Esophagus muscularis mucosa (tissue), 4 donors: ENCODE data around the gene SMIM30. TPM values are rescaled to one million over a fixed set of nuclear protein-coding genes. Genes with fewer than 3 reads are reported as not detected.
"Not testable (repeated sequence)": the region's sequence is repeated elsewhere in the genome, so short reads cannot be mapped to it uniquely, and the experiment has no call there.

Experiments
- DNase-seq: peaks from one replicate; pipeline ENCODE4 v3.0.0-alpha.2; 2017; ENCODE audit errors: extremely low spot score
- H3K27ac ChIP-seq, 4 donors: fragments of 200-600 bp; sonication (generic); replicated peaks in 1 of 4; 1 replicate in 3 of 4; 2 replicates in 1 of 4; pipeline ENCODE4 v1.5.1; 2016 to 2019; ENCODE audit warnings: mild to moderate bottlenecking in 1 of 4
- H3K27me3 ChIP-seq, 4 donors: fragments of 200-600 bp; sonication (generic); one replicate each; pipeline versions ENCODE4 v1.5.1 to v1.6.0; 2016 to 2019
- H3K36me3 ChIP-seq, 4 donors: fragments of 200-600 bp; sonication (generic); one replicate each; pipeline ENCODE4 v1.5.1; 2016 to 2019
- H3K4me1 ChIP-seq, 4 donors: fragments of 200-600 bp; sonication (generic); one replicate each; pipeline ENCODE4 v1.5.1; 2016 to 2019
- H3K4me3 ChIP-seq, 4 donors: fragments of 200-600 bp; sonication (generic); 1 replicate in 2 of 4; 2 replicates in 2 of 4; pipeline ENCODE4 v1.5.1; 2016 to 2019; ENCODE audit warnings: mild to moderate bottlenecking in 4 of 4, moderate library complexity in 1 of 4
- H3K9me3 ChIP-seq, 4 donors: fragments of 200-600 bp; sonication (generic); 1 replicate in 3 of 4; 2 replicates in 1 of 4; pipeline ENCODE4 v1.5.1; 2016 to 2019
- EP300 ChIP-seq: sonication (generic); formaldehyde crosslinking; IDR thresholded peaks from one replicate; pipeline ENCODE4 v1.6.1; 2017; ENCODE audit warnings: antibody characterized with exemption
- POLR2A ChIP-seq: fragments of 450-650 bp; IDR thresholded peaks from one replicate; pipeline ENCODE4 v1.6.1; 2017; ENCODE audit warnings: antibody characterized with exemption, moderate library complexity, mild to moderate bottlenecking, low read depth
- POLR2AphosphoS5 ChIP-seq, 2 donors: sonication (generic); formaldehyde crosslinking; IDR thresholded peaks; one replicate each; pipeline ENCODE4 v1.6.1; 2017; ENCODE audit warnings: antibody characterized with exemption in 2 of 2
- WGBS: methylation state at CpG from one replicate; pipeline ENCODE4 v1.1.5; 2018; 5-methylcytosine and 5-hydroxymethylcytosine counted together
- intact Hi-C: fragments of 100-400 bp; cut with DNase I; formaldehyde crosslinking; loops from one replicate; pipeline ENCODE4 v1.15.1; 2023
- total RNA-seq, 4 donors: library from RNA; depleted of rRNA; stranded (reverse); fragments of >200 nt; gene quantifications; one replicate each; pipeline versions ENCODE4 v1.1.0 to v1.2.1, GENCODE V29; 2016
- TF ChIP-seq, protein P1 (sequence below), 3 experiments: fragments of 200-600 bp in 2 of 3; fragments of 450-650 bp in 1 of 3; sonication (generic) in 2 of 3; IDR thresholded peaks; one replicate each; pipeline ENCODE4 v1.5.1; 2017 to 2019; ENCODE audit warnings: antibody characterized with exemption in 3 of 3, mild to moderate bottlenecking in 2 of 3, moderate library complexity in 1 of 3

SMIM30 gene
- total RNA-seq, 4 donors from 2014 or later: 25.2 to 37.8 (median 35.2) TPM

DNA sequence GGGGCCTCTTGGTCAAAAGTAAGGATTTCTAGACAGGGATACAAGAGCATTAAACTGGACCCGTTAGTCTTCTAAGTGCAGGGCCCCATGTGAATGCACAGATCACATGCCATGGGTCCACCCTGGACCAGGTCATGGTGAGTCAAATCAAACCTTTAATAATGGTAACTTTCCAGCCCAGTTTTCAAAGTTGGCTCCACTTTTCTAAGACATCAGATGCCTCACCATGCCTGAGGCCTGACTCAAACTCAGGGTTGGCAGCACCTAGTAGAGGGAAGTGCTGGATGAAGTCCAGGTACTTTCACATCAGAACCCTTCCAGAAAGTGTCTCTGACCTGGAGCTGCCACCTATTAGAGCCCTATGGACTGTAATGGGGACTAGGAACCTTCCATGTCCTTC is 9.7 kb upstream of the SMIM30 start:
- H3K36me3 ChIP-seq: no peaks in the 10 kb centered on the region
- H3K4me1 ChIP-seq: no peaks in the 10 kb centered on the region
- no peaks in the 10 kb centered on the region for H3K9me3 ChIP-seq
- intact Hi-C loops: no loop called here
- no peak overlapping the region for H3K4me3 ChIP-seq
- no peaks in the 10 kb centered on the region for H3K27me3 ChIP-seq
- no peak overlapping the region for H3K27ac ChIP-seq
- DNase-seq: no peak
- 91% methylated on average over 1 of the region's 1 CpG for WGBS
- TF ChIP-seq EP300: no peak
- TF ChIP-seq POLR2AphosphoS5 (IDR thresholded peaks at IDR 0.05): no peak
- TF ChIP-seq, protein P1, sequence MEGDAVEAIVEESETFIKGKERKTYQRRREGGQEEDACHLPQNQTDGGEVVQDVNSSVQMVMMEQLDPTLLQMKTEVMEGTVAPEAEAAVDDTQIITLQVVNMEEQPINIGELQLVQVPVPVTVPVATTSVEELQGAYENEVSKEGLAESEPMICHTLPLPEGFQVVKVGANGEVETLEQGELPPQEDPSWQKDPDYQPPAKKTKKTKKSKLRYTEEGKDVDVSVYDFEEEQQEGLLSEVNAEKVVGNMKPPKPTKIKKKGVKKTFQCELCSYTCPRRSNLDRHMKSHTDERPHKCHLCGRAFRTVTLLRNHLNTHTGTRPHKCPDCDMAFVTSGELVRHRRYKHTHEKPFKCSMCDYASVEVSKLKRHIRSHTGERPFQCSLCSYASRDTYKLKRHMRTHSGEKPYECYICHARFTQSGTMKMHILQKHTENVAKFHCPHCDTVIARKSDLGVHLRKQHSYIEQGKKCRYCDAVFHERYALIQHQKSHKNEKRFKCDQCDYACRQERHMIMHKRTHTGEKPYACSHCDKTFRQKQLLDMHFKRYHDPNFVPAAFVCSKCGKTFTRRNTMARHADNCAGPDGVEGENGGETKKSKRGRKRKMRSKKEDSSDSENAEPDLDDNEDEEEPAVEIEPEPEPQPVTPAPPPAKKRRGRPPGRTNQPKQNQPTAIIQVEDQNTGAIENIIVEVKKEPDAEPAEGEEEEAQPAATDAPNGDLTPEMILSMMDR (IDR thresholded peaks at IDR 0.05): no peak
- TF ChIP-seq POLR2A: no peak

GRCh38 chr7:113125728-113126127 is 7.4 kb upstream of the SMIM30 start:
- H3K4me3 ChIP-seq: no peak overlapping the region
- no peak overlapping the region for H3K27ac ChIP-seq
- H3K4me1 ChIP-seq: no peaks in the 10 kb centered on the region
- no peaks in the 10 kb centered on the region for H3K9me3 ChIP-seq
- H3K27me3 ChIP-seq: no peaks in the 10 kb centered on the region
- no peaks in the 10 kb centered on the region for H3K36me3 ChIP-seq
- 93% methylated on average over 2 of the region's 2 CpGs for WGBS
- intact Hi-C loops: no loop called here
- no peak for TF ChIP-seq POLR2A
- DNase-seq: no peak

DNA sequence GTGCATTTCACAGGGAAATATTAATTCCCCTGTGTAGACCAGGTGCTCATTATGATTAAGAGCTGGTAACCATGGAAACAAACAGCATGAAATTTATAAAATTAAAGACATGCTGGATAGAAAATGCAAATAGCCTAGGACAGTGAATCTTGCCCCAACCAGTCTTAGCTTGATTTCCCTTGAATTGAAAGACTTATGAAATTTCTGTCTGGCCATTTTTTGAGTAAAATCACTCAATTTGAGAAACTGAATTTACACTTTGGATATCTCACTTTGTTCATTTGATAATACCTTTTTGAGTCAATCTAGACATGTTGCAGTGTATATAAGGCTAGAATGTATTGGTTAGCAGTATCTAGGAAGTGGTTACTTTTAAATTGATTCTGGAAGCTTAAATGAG is 4.4 kb upstream of the SMIM30 start:
- DNase-seq: no peak
- Histone ChIP-seq H3K4me3 (no peak overlapping the region), H3K27me3 (no peaks in the 10 kb centered on the region), H3K36me3 (no peaks in the 10 kb centered on the region), H3K27ac (no peak overlapping the region), H3K9me3 (no peaks in the 10 kb centered on the region), H3K4me1 (peaks cover 2 to 9% (median 8%) of the 10 kb centered on the region in 4 donors)
- intact Hi-C loops: no loop called here
- TF ChIP-seq, protein P1 (IDR thresholded peaks at IDR 0.05): no peak
- TF ChIP-seq POLR2A (no peak), POLR2AphosphoS5 (IDR thresholded peaks at IDR 0.05) (no peak), EP300 (no peak)

DNA sequence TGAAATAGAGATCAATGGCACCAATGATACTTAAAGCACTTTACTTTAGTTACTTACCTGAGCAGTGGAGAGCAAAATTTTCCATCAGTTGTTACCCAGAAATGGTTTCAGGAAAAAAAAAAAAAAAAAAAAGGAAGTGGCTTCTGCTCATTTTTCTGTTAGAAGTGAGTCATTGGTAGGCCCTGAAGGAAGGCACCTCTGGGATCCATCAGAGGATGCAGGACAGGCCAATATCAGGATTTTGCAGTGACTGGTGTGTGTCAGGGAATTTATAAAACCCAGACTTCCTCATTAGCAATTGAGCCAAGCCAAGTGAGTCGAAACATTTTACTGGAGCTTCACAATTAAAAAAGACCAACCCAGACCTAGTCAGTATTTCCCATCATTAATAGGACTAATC is 2.3 kb upstream of the SMIM30 start:
- Histone ChIP-seq H3K4me3 (no peak overlapping the region), H3K36me3 (peaks cover 0 to 1% (median 0%) of the 10 kb centered on the region in 4 donors), H3K27me3 (no peaks in the 10 kb centered on the region), H3K4me1 (peaks cover 5 to 16% (median 14%) of the 10 kb centered on the region in 4 donors), H3K27ac (no peak overlapping the region), H3K9me3 (no peaks in the 10 kb centered on the region)
- no peak for TF ChIP-seq POLR2A
- intact Hi-C loops: no loop called here
- WGBS: 80% methylated on average over 1 of the region's 1 CpG
- no peak for DNase-seq

- intact Hi-C loops: loop anchor here (5.0 kb wide), 1 partner anchor 177 kb away; no protein-coding TSS in a partner anchor
Measured at GRCh38 chr7:113119429-113119828, 1.1 kb upstream of the SMIM30 start.

DNA sequence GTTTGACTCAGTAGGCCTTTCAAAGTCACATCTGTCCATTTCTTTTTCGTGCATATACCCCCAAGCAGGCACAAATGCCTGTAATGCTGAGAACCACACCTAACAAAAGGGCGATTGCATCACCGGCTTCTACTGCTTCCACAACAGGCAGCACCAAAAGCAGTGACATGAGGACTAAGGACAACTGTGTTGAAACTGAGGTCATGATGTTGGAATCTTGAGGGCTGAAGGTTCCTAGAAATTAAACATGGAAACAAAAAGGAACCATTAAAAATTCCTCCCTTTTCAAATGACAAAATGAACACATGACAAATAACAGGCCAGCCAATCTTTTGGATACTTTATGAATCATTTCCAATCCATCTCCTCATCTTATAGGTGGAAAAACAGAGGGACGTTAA is 980 bp downstream of the SMIM30 start:
- Histone ChIP-seq H3K36me3 (peaks cover 0 to 20% (median 0%) of the 10 kb centered on the region in 4 donors), H3K4me3 (peak overlapping the region in 3 of 4 donors; percentile 63 to 64 (median 63)), H3K27ac (peak overlapping the region in 1 of 4 donors; percentile 73), H3K4me1 (peaks cover 5 to 16% (median 14%) of the 10 kb centered on the region in 4 donors)
- not testable (repeated sequence) for H3K9me3 ChIP-seq, H3K27me3 ChIP-seq, DNase-seq
- intact Hi-C loops: loop anchor here (5.0 kb wide), 1 partner anchor 175 kb away; no protein-coding TSS in a partner anchor
- 70% methylated on average over 4 of the region's 4 CpGs for WGBS

More at GRCh38 chr7:113119429-113119828, 1.1 kb upstream of the SMIM30 start:
- TF ChIP-seq EP300 (no peak), POLR2AphosphoS5 (IDR thresholded peaks at IDR 0.05) (no peak), POLR2A (no peak)
- TF ChIP-seq, protein P1 (IDR thresholded peaks at IDR 0.05): no peak
- peaks cover 0 to 12% (median 0%) of the 10 kb centered on the region in 4 donors for H3K36me3 ChIP-seq
- peaks cover 5 to 16% (median 14%) of the 10 kb centered on the region in 4 donors for H3K4me1 ChIP-seq
- DNase-seq: no peak
- no peak overlapping the region for H3K27ac ChIP-seq
- no peaks in the 10 kb centered on the region for H3K9me3 ChIP-seq
- no peak overlapping the region for H3K4me3 ChIP-seq
- no peaks in the 10 kb centered on the region for H3K27me3 ChIP-seq
- whole genome bisulfite sequencing: 83% methylated on average over 6 of the region's 6 CpGs
